ENCODE measurements around the gene MRPL44.

DNA sequence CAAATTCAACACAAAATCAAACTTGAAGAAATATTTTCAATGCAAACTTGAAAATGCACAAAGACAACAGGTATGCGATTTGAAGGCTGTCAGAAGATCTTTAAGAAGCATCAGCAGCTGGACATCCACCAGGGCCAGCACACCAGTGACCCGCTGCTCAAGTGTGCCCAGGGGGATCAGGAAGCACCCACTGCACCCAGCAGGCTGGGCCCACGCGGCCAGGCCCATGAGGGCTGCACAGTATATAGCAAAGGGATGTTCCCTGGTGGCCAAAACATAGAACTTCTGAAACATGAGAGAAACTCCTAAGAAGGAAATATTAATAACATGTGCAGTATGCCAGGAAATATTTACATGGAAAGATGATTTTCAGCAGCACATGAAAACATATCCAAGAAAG, 37.2 kb upstream of the MRPL44 start:
- TF ChIP-seq ZNF274 (IDR thresholded peaks at IDR 0.05; ENCODE audit: low read depth, low read length): no peak
- TF ChIP-seq YY1 (IDR thresholded peaks at IDR 0.05; ENCODE audit: insufficient read depth, insufficient read length): no peak
- TF ChIP-seq SUZ12 (IDR thresholded peaks at IDR 0.05; ENCODE audit: extremely low read depth, insufficient read depth, insufficient read length): no peak
